Mesodermal cell (in vitro differentiated cells): ENCODE results near the gene BDKRB1.

ENCODE experiments used
- H3K27ac ChIP-seq: 2 replicates; pipeline ENCODE4 v1.7.0; 2013; ENCODE audit warnings: mild to moderate bottlenecking, low read depth, low read length, moderate library complexity; ENCODE audit not compliant: severe bottlenecking
- H3K36me3 ChIP-seq: 2 replicates; pipeline ENCODE4 v1.7.1; 2013; ENCODE audit warnings: mild to moderate bottlenecking, low read length, moderate library complexity; ENCODE audit not compliant: control insufficient read depth, insufficient read depth
- H3K4me1 ChIP-seq: one replicate; pipeline ENCODE4 v1.7.1; 2013; ENCODE audit warnings: mild to moderate bottlenecking, low read length; ENCODE audit not compliant: insufficient read depth, control insufficient read depth, poor library complexity, severe bottlenecking
- H3K4me3 ChIP-seq: 2 replicates; pipeline ENCODE4 v1.7.0; 2013; ENCODE audit warnings: low read length, control low read depth, mild to moderate bottlenecking; ENCODE audit not compliant: insufficient read depth, poor library complexity, severe bottlenecking; ENCODE audit errors: extremely low read depth
- H3K9me3 ChIP-seq: 2 replicates; pipeline ENCODE4 v1.7.1; 2013; ENCODE audit warnings: mild to moderate bottlenecking, low read length, moderate library complexity; ENCODE audit not compliant: control insufficient read depth
- WGBS, 2 experiments: methylation state at CpG; one replicate each; pipeline ENCODE4 v1.1.5; 2013; ENCODE audit warnings: missing lambda C conversion rate in 2 of 2; ENCODE audit not compliant: insufficient coverage in 2 of 2; 5-methylcytosine and 5-hydroxymethylcytosine counted together

BDKRB1 gene

DNA sequence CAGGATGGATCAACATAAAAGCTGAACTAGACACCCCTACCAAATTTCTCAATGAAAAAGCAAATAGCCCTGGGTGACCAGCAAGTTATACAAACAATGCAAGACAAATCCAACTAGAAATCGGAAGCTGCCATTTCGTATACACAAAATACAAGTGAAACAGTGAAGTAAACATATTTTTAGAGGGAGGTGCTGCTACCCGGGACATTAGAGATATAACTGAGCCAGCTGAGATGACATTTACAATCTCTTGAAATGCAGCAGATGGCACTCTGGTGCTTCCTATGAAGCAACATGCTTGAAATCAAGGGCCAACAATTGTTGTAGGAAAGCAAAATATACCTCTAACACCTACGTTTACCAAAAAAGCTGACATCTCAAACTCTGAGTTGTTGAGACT, 25.5 kb downstream of the BDKRB1 start:
- Histone ChIP-seq H3K27ac (no peak overlapping the region), H3K4me3 (no peak overlapping the region), H3K36me3 (peaks cover 11% of the 10 kb centered on the region), H3K9me3 (peaks cover 10% of the 10 kb centered on the region), H3K4me1 (peaks cover 6% of the 10 kb centered on the region)
- WGBS, 2 experiments = 88 to 100% methylated on average over 1 to 3 of the region's 4 CpGs

DNA sequence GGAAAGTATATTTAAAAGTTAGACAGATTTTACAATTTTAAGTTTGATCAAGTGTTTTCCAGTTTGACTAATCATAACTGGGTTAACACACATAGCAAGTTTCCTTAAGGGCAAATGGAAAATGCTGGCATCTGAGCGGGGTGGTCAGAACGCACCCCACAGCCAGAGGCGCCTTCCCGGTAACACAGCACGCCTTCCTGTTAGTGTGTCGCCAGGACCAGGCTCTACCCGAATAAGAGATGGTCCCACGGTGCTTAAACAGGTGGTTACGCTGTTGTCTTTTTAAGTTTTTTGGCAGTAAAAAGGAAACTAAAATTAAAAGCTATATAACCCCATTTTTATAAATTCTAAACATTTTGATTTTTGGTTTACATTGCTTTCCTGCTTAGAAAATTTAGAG, 28.0 kb downstream of the BDKRB1 start:
- Histone ChIP-seq H3K27ac (no peak overlapping the region), H3K4me1 (peaks cover 6% of the 10 kb centered on the region)
- 95 to 97% methylated on average over 6 to 7 of the region's 9 CpGs for WGBS, 2 experiments

DNA sequence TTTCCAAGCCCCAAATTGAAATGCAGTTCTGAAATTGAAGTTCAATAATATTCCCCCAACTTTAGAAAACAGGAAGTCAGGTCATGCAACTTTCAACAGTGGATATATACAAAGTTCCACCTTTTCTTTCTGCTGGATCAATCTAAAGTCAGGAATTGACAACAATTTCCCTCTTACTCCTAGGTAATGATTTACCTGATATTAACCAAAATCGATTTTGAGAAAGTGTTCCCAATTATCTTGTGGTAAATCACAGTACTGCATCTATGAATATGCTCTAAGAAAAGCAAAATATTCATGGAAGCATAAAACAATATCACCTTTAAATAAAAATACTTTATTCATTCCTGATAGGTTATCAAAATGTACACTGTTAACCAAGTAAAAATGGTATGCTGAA, 28.4 kb downstream of the BDKRB1 start:
- H3K36me3 ChIP-seq = peaks cover 21% of the 10 kb centered on the region
- H3K4me3 ChIP-seq = no peak overlapping the region
- H3K9me3 ChIP-seq = no peaks in the 10 kb centered on the region
- H3K4me1 ChIP-seq = peaks cover 6% of the 10 kb centered on the region
- WGBS, 2 experiments = no CpG with 5 or more reads among the region's 1 CpG
- no peak overlapping the region for H3K27ac ChIP-seq

More for the DNA sequence above, 28.0 kb downstream of the BDKRB1 start:
- Histone ChIP-seq H3K36me3 (peaks cover 17% of the 10 kb centered on the region), H3K4me3 (no peak overlapping the region), H3K9me3 (no peaks in the 10 kb centered on the region)

DNA sequence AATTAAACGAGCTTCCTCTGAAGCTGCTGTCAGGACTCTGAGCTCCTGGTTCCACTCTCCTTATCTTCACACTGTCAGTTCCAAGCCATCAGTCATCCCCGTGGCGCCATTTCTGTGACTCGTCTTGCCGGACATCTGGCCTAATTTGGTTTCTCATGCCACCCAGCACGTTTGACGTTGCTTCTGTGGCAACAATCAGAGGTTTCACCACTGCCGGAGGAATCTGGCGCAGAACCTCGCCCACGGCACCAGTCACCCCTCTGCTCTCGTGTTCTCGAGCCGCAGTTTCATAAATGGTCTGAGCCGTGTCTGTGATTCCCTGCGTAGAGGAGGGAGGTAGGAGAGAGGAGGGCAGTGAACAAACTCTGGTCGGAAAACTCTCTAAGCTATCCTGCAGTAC, 29.7 kb downstream of the BDKRB1 start:
- no peaks in the 10 kb centered on the region for H3K9me3 ChIP-seq
- no peak overlapping the region for H3K4me3 ChIP-seq
- peaks cover 31% of the 10 kb centered on the region for H3K36me3 ChIP-seq
- peak overlapping the region; percentile 74 for H3K27ac ChIP-seq
- H3K4me1 ChIP-seq = no peaks in the 10 kb centered on the region
- 89 to 90% methylated on average over 10 to 13 of the region's 17 CpGs for WGBS, 2 experiments

DNA sequence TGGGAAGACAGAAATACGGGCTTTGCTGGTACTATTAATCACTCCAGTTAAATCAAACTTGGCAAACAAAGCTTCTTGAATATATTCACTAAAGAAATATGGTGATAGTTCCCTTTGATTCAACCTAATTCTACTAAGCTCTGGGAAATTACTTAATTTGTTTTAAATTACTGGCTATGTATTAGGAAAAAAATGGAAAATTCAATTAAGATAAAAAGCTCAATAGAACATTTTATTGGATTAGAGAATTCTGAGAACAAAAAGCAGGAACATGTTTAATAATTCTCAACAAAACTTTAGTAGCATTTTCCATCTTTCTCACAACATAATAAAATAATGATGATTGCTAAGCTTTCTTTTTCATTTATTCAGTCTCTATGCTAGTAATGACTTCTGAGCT, 30.2 kb downstream of the BDKRB1 start:
- H3K4me3 ChIP-seq = no peak overlapping the region
- peaks cover 32% of the 10 kb centered on the region for H3K36me3 ChIP-seq
- no peaks in the 10 kb centered on the region for H3K4me1 ChIP-seq
- no peaks in the 10 kb centered on the region for H3K9me3 ChIP-seq
- no CpG with 5 or more reads among the region's 1 CpG for WGBS, 2 experiments
- H3K27ac ChIP-seq = peak overlapping the region; percentile 74

DNA sequence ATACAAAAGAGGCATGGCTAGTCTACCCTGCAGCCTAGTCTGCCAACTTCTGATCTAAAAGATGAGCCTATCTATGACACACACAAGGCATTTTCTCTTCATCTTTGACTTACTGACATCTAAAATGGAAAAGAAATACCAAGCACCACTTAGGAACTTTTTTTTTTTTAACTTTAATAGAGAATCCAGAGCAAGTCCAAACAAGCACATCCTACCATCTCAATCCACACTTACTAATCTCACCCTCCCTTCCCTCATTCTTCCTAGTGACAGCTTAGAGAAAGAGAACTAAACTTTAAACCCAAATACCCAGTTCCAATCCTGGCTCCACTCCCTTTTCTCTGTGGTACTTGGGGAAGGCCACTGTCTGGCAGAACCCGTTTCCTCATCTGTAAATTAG, 31.8 kb downstream of the BDKRB1 start:
- Histone ChIP-seq H3K36me3 (peaks cover 32% of the 10 kb centered on the region), H3K4me1 (no peaks in the 10 kb centered on the region), H3K27ac (no peak overlapping the region), H3K9me3 (no peaks in the 10 kb centered on the region), H3K4me3 (no peak overlapping the region)
- WGBS, 2 experiments = no CpG with 5 or more reads among the region's 1 CpG

DNA sequence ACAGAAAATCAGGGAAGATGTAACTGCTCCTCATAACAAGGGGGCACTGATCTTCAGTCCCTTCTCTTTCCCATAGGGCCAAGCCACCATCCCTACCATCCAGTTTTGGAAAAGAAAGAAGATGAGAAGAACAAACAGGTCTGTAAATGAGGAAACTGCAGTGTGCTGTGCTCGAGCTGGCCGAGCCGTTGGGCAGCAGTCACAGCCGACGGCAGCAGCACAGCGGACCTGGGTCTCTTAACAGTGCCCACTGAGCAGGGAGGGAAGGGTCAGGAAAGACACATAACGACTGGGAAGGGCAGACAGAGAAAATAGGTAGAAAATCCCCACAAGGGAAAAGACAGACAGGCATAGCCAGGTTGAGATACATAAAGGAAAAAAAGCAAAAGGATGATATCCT, 38.2 kb downstream of the BDKRB1 start:
- Histone ChIP-seq H3K27ac (no peak overlapping the region), H3K9me3 (no peaks in the 10 kb centered on the region), H3K36me3 (peaks cover 13% of the 10 kb centered on the region), H3K4me3 (no peak overlapping the region), H3K4me1 (no peaks in the 10 kb centered on the region)
- WGBS, 2 experiments = 79 to 84% methylated on average over 6 to 7 of the region's 7 CpGs

DNA sequence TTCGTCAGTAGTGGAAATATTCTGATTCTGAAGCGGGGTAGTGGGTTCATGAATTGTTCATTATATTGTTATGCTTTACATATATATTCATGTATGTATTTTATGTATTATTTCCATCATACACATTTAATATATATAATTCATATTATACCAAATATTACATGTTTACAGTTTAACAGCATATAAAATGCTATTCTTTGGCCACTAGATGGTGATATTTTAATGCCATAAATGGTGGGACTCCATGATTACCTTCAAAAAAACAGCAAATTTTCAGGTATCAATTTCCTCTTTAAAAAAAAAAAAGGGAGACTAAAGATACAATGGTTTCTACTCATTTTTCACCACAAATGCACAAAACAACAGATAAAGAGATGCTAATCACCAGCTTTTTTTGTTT, 41.0 kb downstream of the BDKRB1 start:
- H3K36me3 ChIP-seq = peaks cover 8% of the 10 kb centered on the region
- H3K27ac ChIP-seq = no peak overlapping the region
- no CpG with 5 or more reads among the region's 2 CpGs for WGBS, 2 experiments
- H3K4me3 ChIP-seq = no peak overlapping the region
- H3K4me1 ChIP-seq = no peaks in the 10 kb centered on the region
- H3K9me3 ChIP-seq = no peaks in the 10 kb centered on the region

DNA sequence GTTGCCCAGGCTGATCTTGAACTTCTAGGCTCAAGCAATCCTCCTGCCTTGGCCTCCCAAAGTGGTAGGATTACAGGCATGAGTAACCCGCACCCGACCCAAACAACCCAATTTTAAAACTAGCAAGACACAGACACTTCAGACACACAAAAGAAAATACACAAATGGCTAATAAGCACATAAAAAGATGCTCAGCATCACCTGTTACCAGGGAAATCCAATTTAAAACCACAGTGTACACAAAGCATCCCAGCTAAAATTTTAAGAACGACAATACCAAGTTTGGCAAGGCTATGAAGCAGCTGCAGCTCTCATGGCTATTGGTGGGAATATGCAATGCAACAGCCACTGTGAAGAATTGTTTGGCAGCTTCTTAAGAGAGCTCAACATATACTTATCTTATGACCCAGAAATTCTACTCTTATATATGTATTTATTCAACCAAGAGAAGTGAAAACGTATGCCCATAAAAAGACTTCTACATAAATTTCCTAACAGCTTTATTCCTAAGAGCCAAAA, 42.0 kb downstream of the BDKRB1 start:
- peaks cover 15% of the 10 kb centered on the region for H3K36me3 ChIP-seq
- no peak overlapping the region for H3K27ac ChIP-seq
- no peak overlapping the region for H3K4me3 ChIP-seq
- 100% methylated on average over 2 of the region's 4 CpGs; no CpG with 5 or more reads in 1 of the 2 experiments for WGBS, 2 experiments
- no peaks in the 10 kb centered on the region for H3K4me1 ChIP-seq
- no peaks in the 10 kb centered on the region for H3K9me3 ChIP-seq

DNA sequence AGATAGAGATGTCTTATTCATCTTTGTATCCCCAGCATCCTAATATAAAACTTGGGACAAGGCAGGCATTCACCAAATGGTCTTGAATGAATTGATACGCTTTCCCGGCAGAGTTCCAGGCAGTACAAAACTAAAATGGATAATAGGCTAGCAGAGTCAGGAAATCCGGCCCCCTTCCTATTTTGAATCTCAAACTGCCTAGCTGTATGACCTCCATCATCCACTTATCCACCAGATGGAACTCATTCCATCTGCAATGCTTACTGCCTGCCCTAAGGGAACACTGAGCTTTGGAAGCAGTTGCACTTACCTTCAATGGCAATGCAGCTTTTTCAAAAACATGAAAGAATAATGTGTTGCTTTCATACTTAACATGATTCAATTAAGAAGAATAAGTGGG, 43.4 kb downstream of the BDKRB1 start:
- Histone ChIP-seq H3K9me3 (no peaks in the 10 kb centered on the region), H3K27ac (no peak overlapping the region), H3K36me3 (peaks cover 19% of the 10 kb centered on the region), H3K4me1 (no peaks in the 10 kb centered on the region), H3K4me3 (no peak overlapping the region)
- WGBS, 2 experiments = 59 to 70% methylated on average over 2 to 3 of the region's 3 CpGs

DNA sequence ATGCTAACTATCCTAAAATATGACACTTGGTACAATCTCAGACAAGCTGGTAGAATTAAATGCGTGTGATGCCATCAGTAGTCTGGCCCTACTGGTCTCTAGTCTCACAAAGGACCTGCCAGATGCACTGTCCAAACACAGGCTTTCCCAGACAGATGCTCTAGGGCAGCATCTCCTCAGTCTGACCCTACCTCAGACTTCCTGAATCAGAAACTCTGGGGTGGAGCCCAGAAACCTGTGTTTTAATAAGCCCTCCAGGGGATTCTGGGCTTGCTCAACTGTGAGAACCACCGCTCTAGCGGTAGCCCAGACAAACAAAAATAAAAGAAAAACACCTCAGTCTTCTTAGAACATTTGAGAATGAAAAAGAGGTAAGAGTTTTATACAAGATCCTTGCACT, 48.0 kb downstream of the BDKRB1 start:
- H3K9me3 ChIP-seq = no peaks in the 10 kb centered on the region
- H3K27ac ChIP-seq = no peak overlapping the region
- WGBS, 2 experiments = 80 to 100% methylated on average over 1 of the region's 3 CpGs
- no peak overlapping the region for H3K4me3 ChIP-seq
- H3K4me1 ChIP-seq = no peaks in the 10 kb centered on the region
- H3K36me3 ChIP-seq = peaks cover 37% of the 10 kb centered on the region
